Measurements from ENCODE around the gene ZBTB18. TPM values are rescaled to one million over a fixed set of nuclear protein-coding genes. Genes with fewer than 3 reads are reported as not detected.
"Not testable (repeated sequence)": the region's sequence is repeated elsewhere in the genome, so short reads cannot be mapped to it uniquely, and the experiment has no call there.

The ZBTB18 gene
- total RNA-seq, 1 donor from 2014 or later, result 29.9 TPM

GRCh38 chr1:244010191-244010590 is 40.9 kb upstream of the ZBTB18 start:
- no peak for DNase-seq
- H3K27me3 ChIP-seq (ENCODE audit: low read depth), result peaks cover 11% of the 10 kb centered on the region
- intact Hi-C loops (cut with micrococcal nuclease), result no loop called here
- H3K36me3 ChIP-seq, result no peaks in the 10 kb centered on the region
- TF ChIP-seq CTCF (IDR thresholded peaks at IDR 0.05; ENCODE audit: borderline replicate concordance), result no peak
- H3K4me1 ChIP-seq, result peaks cover 13% of the 10 kb centered on the region
- H3K9me3 ChIP-seq (replicated peaks), result no peaks in the 10 kb centered on the region
- no peak overlapping the region for H3K27ac ChIP-seq (replicated peaks)
- no peak overlapping the region for H3K4me3 ChIP-seq

GRCh38 chr1:244010703-244011123 is 40.4 kb upstream of the ZBTB18 start:
- DNase-seq, result no peak
- no peak overlapping the region for H3K4me3 ChIP-seq
- H3K36me3 ChIP-seq, result no peaks in the 10 kb centered on the region
- intact Hi-C loops (cut with micrococcal nuclease), result no loop called here
- peaks cover 11% of the 10 kb centered on the region for H3K27me3 ChIP-seq (ENCODE audit: low read depth)
- no peak for TF ChIP-seq CTCF (IDR thresholded peaks at IDR 0.05; ENCODE audit: borderline replicate concordance)
- peaks cover 13% of the 10 kb centered on the region for H3K4me1 ChIP-seq
- no peak overlapping the region for H3K27ac ChIP-seq (replicated peaks)
- H3K9me3 ChIP-seq (replicated peaks), result no peaks in the 10 kb centered on the region

- DNase-seq, result no peak
- no peak for TF ChIP-seq CTCF (IDR thresholded peaks at IDR 0.05; ENCODE audit: borderline replicate concordance)
- Histone ChIP-seq H3K27ac (replicated peaks) (no peak overlapping the region), H3K9me3 (replicated peaks) (no peaks in the 10 kb centered on the region), H3K27me3 (ENCODE audit: low read depth) (peaks cover 11% of the 10 kb centered on the region), H3K36me3 (no peaks in the 10 kb centered on the region), H3K4me3 (no peak overlapping the region), H3K4me1 (peaks cover 13% of the 10 kb centered on the region)
- intact Hi-C loops (cut with micrococcal nuclease), result no loop called here
Measured at GRCh38 chr1:244011271-244011670, 39.8 kb upstream of the ZBTB18 start.

GRCh38 chr1:244011786-244012185 is 39.3 kb upstream of the ZBTB18 start:
- no peak for TF ChIP-seq CTCF (IDR thresholded peaks at IDR 0.05; ENCODE audit: borderline replicate concordance)
- no peak for DNase-seq
- intact Hi-C loops (cut with micrococcal nuclease), result no loop called here
- Histone ChIP-seq H3K9me3 (replicated peaks) (no peaks in the 10 kb centered on the region), H3K4me3 (no peak overlapping the region), H3K36me3 (no peaks in the 10 kb centered on the region), H3K27ac (replicated peaks) (no peak overlapping the region), H3K4me1 (peaks cover 13% of the 10 kb centered on the region), H3K27me3 (ENCODE audit: low read depth) (peaks cover 11% of the 10 kb centered on the region)

GRCh38 chr1:244012202-244012601 is 38.9 kb upstream of the ZBTB18 start:
- Histone ChIP-seq H3K27ac (replicated peaks) (no peak overlapping the region), H3K36me3 (no peaks in the 10 kb centered on the region), H3K4me3 (no peak overlapping the region), H3K27me3 (ENCODE audit: low read depth) (peaks cover 11% of the 10 kb centered on the region), H3K9me3 (replicated peaks) (no peaks in the 10 kb centered on the region), H3K4me1 (peaks cover 13% of the 10 kb centered on the region)
- intact Hi-C loops (cut with micrococcal nuclease), result no loop called here
- TF ChIP-seq CTCF (IDR thresholded peaks at IDR 0.05; ENCODE audit: borderline replicate concordance), result no peak
- DNase-seq, result no peak

GRCh38 chr1:244013100-244013499 is 38.0 kb upstream of the ZBTB18 start:
- peaks cover 13% of the 10 kb centered on the region for H3K4me1 ChIP-seq
- H3K27me3 ChIP-seq (ENCODE audit: low read depth), result peaks cover 9% of the 10 kb centered on the region
- no peaks in the 10 kb centered on the region for H3K36me3 ChIP-seq
- no peaks in the 10 kb centered on the region for H3K9me3 ChIP-seq (replicated peaks)
- no peak overlapping the region for H3K4me3 ChIP-seq
- no peak for DNase-seq
- TF ChIP-seq CTCF (IDR thresholded peaks at IDR 0.05; ENCODE audit: borderline replicate concordance), result no peak
- H3K27ac ChIP-seq (replicated peaks), result no peak overlapping the region
- intact Hi-C loops (cut with micrococcal nuclease), result no loop called here

- H3K27me3 ChIP-seq (ENCODE audit: low read depth); intact Hi-C loops (cut with micrococcal nuclease): not testable (repeated sequence)
Measured at GRCh38 chr1:244014862-244015261, 36.2 kb upstream of the ZBTB18 start.

More at GRCh38 chr1:244014862-244015261, 36.2 kb upstream of the ZBTB18 start:
- H3K36me3 ChIP-seq; H3K27ac ChIP-seq (replicated peaks); H3K4me3 ChIP-seq; DNase-seq; H3K9me3 ChIP-seq (replicated peaks): not testable (repeated sequence)
- peaks cover 13% of the 10 kb centered on the region for H3K4me1 ChIP-seq

All from left ventricle myocardium inferior (tissue), 1 donor.